ENCODE data around the gene MLEC. TPM values are rescaled to one million over a fixed set of nuclear protein-coding genes. Genes with fewer than 3 reads are reported as not detected.

MLEC gene
- total RNA-seq, 2 donors from 2014 or later = 49.1 to 63.1 TPM

DNA sequence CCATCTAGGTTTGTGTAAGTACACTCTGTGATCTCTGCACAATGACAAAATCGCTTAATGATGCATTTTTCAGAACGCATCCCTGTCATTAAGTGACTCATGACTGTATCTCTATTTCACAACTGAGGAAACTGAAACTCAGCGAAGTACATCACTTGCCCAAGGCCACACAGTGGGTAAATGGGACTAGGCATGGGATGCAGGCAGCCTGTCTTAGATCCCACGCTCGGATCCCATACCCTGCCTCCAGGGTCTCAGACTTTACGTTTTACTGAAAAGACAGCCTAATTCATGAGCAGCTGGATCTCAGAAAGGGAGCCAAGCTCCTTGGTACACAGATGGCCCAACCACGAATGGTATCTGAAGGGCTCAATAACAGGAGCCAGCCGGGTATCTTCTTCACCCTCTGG is 2.4 kb upstream of the MLEC start:
- no peaks in the 10 kb centered on the region for H3K9me3 ChIP-seq
- no peak overlapping the region for H3K27ac ChIP-seq
- H3K36me3 ChIP-seq = no peaks in the 10 kb centered on the region
- peaks cover 16 to 18% of the 10 kb centered on the region in 2 donors for H3K4me1 ChIP-seq (ENCODE audit: control insufficient read depth in 1 of 2, low read depth in 2 of 2)
- DNase-seq (ENCODE audit: low spot score) (no peak), ATAC-seq (ENCODE audit: insufficient number of reproducible peaks, low FRiP score, low read depth) (no peak)
- H3K27me3 ChIP-seq (replicated peaks; ENCODE audit: insufficient read depth) = no peaks in the 10 kb centered on the region
- no peak overlapping the region for H3K4me3 ChIP-seq
- no peak for TF ChIP-seq CTCF (IDR thresholded peaks at IDR 0.05)

DNA sequence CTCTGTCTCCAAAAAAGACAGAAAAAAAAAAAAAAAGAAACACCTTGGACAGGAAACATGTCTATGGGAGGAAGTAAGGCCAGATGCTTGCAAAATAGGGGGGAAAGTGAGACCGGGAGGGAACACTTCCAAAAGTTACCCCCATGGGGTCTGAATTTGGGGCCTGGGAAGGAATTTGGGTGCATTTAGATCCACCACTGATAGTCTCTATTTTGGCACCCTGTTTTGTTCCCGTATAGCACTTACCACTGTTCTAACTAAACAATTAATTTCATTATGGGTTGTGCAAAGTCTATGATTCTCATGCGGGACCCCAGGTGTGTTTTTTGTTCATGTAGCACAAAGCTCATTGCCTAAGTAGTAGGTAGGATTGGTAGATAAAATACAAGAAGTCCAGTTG is 1.4 kb upstream of the MLEC start:
- no peaks in the 10 kb centered on the region for H3K27me3 ChIP-seq (replicated peaks; ENCODE audit: insufficient read depth)
- DNase-seq (ENCODE audit: low spot score) (no peak), ATAC-seq (ENCODE audit: insufficient number of reproducible peaks, low FRiP score, low read depth) (no peak)
- H3K4me1 ChIP-seq (ENCODE audit: control insufficient read depth in 1 of 2, low read depth in 2 of 2) = peaks cover 19 to 25% of the 10 kb centered on the region in 2 donors
- peak overlapping the region; percentile 93 for H3K4me3 ChIP-seq
- H3K27ac ChIP-seq = peak overlapping the region in 1 of 2 donors; percentile 86
- H3K36me3 ChIP-seq = no peaks in the 10 kb centered on the region
- no peaks in the 10 kb centered on the region for H3K9me3 ChIP-seq
- TF ChIP-seq CTCF (IDR thresholded peaks at IDR 0.05) = no peak

- Histone ChIP-seq H3K27me3 (replicated peaks; ENCODE audit: insufficient read depth) (no peaks in the 10 kb centered on the region), H3K36me3 (no peaks in the 10 kb centered on the region), H3K27ac (peak overlapping the region; percentile 85 to 86), H3K9me3 (no peaks in the 10 kb centered on the region), H3K4me3 (peak overlapping the region; percentile 93), H3K4me1 (ENCODE audit: control insufficient read depth in 1 of 2, low read depth in 2 of 2) (peaks cover 19 to 27% of the 10 kb centered on the region in 2 donors)
- ATAC-seq (ENCODE audit: insufficient number of reproducible peaks, low FRiP score, low read depth) (peak; percentile 77), DNase-seq (ENCODE audit: low spot score) (peak; percentile 93)
- no peak for TF ChIP-seq CTCF (IDR thresholded peaks at IDR 0.05)
Measured at GRCh38 chr12:120686151-120686689, 729 bp upstream of the MLEC start.

- no peak for TF ChIP-seq CTCF (IDR thresholded peaks at IDR 0.05)
- H3K27me3 ChIP-seq (replicated peaks; ENCODE audit: insufficient read depth) = no peaks in the 10 kb centered on the region
- DNase-seq (ENCODE audit: low spot score) = no peak
- H3K36me3 ChIP-seq = no peaks in the 10 kb centered on the region
- peak overlapping the region; percentile 85 to 86 for H3K27ac ChIP-seq
- H3K4me1 ChIP-seq (ENCODE audit: control insufficient read depth in 1 of 2, low read depth in 2 of 2) = peaks cover 19 to 27% of the 10 kb centered on the region in 2 donors
- no peak for ATAC-seq (ENCODE audit: insufficient number of reproducible peaks, low FRiP score, low read depth)
- H3K9me3 ChIP-seq = no peaks in the 10 kb centered on the region
- H3K4me3 ChIP-seq = peak overlapping the region; percentile 93
Measured at GRCh38 chr12:120687578-120688289, 785 bp downstream of the MLEC start.

- no peak for DNase-seq (ENCODE audit: low spot score)
- H3K27ac ChIP-seq = no peak overlapping the region
- TF ChIP-seq CTCF (IDR thresholded peaks at IDR 0.05) = no peak
- peak overlapping the region; percentile 93 for H3K4me3 ChIP-seq
- H3K36me3 ChIP-seq = no peaks in the 10 kb centered on the region
- H3K27me3 ChIP-seq (replicated peaks; ENCODE audit: insufficient read depth) = no peaks in the 10 kb centered on the region
- no peak for ATAC-seq (ENCODE audit: insufficient number of reproducible peaks, low FRiP score, low read depth)
- no peaks in the 10 kb centered on the region for H3K9me3 ChIP-seq
- peaks cover 19 to 27% of the 10 kb centered on the region in 2 donors for H3K4me1 ChIP-seq (ENCODE audit: control insufficient read depth in 1 of 2, low read depth in 2 of 2)
Measured at GRCh38 chr12:120688527-120689071, 1.6 kb downstream of the MLEC start.

Data from thoracic aorta (tissue), 2 donors.